Activated naive CD8-positive, alpha-beta T cell treated with anti-CD3 and anti-CD28 coated beads, Interleukin-2, amount 50 U/mL, for 24 hours (primary cell): Measurements from ENCODE around the gene NUTF2.

Experiments used
- ATAC-seq: fragments of 150-1000 bp; cut with Tn5 transposase; one replicate; pipeline ENCODE4 v1.10.0; 2021
- DNase-seq: peaks from one replicate; pipeline ENCODE4 v3.0.0; 2021
- H3K27ac Mint-ChIP-seq: one replicate; pipeline ENCODE4 v1.8.0; 2021; ENCODE audit warnings: mild to moderate bottlenecking, mixed read lengths
- H3K27me3 Mint-ChIP-seq: one replicate; pipeline ENCODE4 v1.8.0; 2021; ENCODE audit warnings: mixed read lengths
- H3K36me3 Mint-ChIP-seq: one replicate; pipeline ENCODE4 v1.8.0; 2021; ENCODE audit warnings: low read depth, mixed read lengths
- H3K4me1 Mint-ChIP-seq: one replicate; pipeline ENCODE4 v1.8.0; 2021; ENCODE audit warnings: mixed read lengths
- H3K4me3 Mint-ChIP-seq: one replicate; pipeline ENCODE4 v1.8.0; 2021; ENCODE audit warnings: mild to moderate bottlenecking, moderate library complexity, mixed read lengths
- H3K9me3 Mint-ChIP-seq: one replicate; pipeline ENCODE4 v1.8.0; 2021; ENCODE audit warnings: mixed read lengths

Gene NUTF2

DNA sequence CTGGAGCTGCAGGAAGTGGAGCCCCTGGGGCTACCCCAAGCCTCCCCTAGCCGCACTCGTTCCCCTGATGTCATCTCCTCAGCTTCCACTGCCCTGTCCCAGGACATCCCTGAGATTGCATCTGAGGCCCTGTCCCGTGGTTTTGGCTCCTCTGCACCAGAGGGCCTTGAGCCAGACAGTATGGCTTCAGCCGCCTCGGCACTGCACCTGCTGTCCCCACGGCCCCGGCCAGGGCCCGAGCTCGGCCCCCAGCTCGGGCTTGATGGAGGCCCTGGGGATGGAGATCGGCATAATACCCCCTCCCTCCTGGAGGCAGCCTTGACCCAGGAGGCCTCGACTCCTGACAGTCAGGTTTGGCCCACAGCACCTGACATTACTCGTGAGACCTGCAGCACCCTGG, 33.9 kb downstream of the NUTF2 start:
- Mint-ChIP-seq H3K27ac (no peak overlapping the region), H3K4me1 (peaks cover under 1% of the 10 kb centered on the region), H3K9me3 (no peaks in the 10 kb centered on the region), H3K4me3 (no peak overlapping the region), H3K36me3 (peaks cover 18% of the 10 kb centered on the region), H3K27me3 (no peaks in the 10 kb centered on the region)
- DNase-seq (no peak), ATAC-seq (no peak)

DNA sequence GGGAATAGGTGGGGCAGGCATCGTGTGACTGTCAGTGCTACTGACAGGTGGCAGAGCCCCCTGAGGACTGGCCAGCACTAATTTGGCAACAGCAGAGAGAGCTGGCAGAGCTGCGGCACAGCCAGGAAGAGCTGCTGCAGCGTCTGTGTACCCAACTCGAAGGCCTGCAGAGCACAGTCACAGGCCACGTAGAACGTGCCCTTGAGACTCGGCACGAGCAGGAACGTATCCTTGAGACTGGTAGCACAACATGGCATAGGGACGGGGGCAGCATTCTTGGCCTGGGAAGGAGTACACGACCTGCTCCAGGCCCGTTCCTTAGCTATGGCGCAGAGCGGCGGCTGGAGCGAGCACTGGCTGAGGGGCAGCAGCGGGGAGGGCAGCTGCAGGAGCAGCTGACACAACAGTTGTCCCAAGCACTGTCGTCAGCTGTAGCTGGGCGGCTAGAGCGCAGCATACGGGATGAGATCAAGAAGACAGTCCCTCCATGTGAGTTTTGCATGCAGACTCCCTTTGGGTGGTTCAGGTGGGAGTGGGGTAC, 35.0 kb downstream of the NUTF2 start:
- H3K27ac Mint-ChIP-seq: no peak overlapping the region

DNA sequence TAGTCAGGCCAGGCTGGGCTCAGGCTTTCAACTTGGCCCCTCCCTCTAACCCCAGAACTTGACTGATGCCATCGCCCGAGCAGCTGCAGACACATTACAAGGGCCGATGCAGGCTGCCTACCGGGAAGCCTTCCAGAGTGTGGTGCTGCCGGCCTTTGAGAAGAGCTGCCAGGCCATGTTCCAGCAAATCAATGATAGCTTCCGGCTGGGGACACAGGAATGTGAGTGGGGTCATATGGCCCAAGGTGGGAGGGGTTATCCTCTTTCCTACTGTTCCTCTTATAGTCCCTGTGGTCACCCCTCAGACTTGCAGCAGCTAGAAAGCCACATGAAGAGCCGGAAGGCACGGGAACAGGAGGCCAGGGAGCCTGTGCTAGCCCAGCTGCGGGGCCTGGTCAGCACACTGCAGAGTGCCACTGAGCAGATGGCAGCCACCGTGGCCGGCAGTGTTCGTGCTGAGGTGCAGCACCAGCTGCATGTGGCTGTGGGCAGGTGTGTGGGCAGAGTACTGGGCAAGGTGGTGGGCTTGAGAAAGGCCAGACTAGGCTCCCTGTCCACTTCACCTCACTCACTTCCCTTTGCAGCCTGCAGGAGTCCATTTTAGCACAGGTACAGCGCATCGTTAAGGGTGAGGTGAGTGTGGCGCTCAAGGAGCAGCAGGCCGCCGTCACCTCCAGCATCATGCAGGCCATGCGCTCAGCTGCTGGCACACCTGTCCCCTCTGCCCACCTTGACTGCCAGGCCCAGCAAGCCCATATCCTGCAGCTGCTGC, 35.8 kb downstream of the NUTF2 start:
- H3K36me3 Mint-ChIP-seq: peaks cover 13% of the 10 kb centered on the region
- no peak overlapping the region for H3K27ac Mint-ChIP-seq
- ATAC-seq: no peak
- no peak for DNase-seq
- H3K4me3 Mint-ChIP-seq: no peak overlapping the region
- H3K9me3 Mint-ChIP-seq: no peaks in the 10 kb centered on the region
- no peaks in the 10 kb centered on the region for H3K4me1 Mint-ChIP-seq
- H3K27me3 Mint-ChIP-seq: no peaks in the 10 kb centered on the region

More for the DNA sequence above, 35.0 kb downstream of the NUTF2 start:
- DNase-seq (no peak), ATAC-seq (no peak)
- no peaks in the 10 kb centered on the region for H3K9me3 Mint-ChIP-seq
- peaks cover 18% of the 10 kb centered on the region for H3K36me3 Mint-ChIP-seq
- H3K4me3 Mint-ChIP-seq: no peak overlapping the region
- no peaks in the 10 kb centered on the region for H3K4me1 Mint-ChIP-seq
- no peaks in the 10 kb centered on the region for H3K27me3 Mint-ChIP-seq

DNA sequence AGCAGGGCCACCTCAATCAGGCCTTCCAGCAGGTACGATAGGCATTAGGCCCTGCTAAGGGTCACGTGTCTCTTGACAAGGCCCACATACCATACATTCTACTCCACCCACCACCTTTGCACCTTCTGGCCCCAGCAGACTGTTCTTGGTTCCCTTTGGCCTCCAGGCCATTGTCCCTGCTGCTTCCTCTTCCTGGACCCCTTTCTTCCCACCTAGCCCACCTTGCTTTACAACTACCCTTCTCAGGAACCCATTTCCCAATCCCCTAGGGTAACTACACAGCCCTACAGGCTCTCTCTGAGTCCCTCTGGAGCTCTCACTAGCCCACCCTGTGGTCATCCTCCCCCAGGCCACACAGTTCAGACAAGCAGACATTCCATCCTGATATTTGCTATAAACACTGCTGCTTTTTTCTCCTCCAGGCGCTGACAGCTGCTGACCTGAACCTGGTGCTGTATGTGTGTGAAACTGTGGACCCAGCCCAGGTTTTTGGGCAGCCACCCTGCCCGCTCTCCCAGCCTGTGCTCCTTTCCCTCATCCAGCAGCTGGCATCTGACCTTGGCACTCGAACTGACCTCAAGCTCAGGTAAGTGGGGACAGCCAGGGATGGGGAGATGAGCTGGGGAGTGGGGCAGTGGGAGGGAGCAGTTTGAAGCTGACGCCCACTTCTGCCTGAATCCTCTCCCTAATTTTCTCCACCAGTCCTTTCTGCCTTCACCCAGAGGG, 36.6 kb downstream of the NUTF2 start:
- no peak for DNase-seq
- H3K9me3 Mint-ChIP-seq: no peaks in the 10 kb centered on the region
- no peak for ATAC-seq
- H3K27me3 Mint-ChIP-seq: no peaks in the 10 kb centered on the region
- H3K4me3 Mint-ChIP-seq: no peak overlapping the region
- H3K36me3 Mint-ChIP-seq: peaks cover 7% of the 10 kb centered on the region
- H3K27ac Mint-ChIP-seq: no peak overlapping the region
- H3K4me1 Mint-ChIP-seq: no peaks in the 10 kb centered on the region

DNA sequence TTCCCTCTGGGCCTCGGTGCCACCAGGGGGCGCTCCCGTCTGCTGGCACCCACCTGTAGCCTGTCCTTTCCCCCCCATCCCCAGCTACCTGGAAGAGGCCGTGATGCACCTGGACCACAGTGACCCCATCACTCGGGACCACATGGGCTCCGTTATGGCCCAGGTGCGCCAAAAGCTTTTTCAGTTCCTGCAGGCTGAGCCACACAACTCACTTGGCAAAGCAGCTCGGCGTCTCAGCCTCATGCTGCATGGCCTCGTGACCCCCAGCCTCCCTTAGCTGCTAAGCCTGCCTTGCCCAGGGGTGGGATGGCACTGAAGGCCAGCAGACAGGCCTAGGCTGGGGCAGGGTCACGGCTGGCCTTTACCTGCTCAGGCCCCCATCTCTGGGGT, 37.1 kb downstream of the NUTF2 start:
- Mint-ChIP-seq H3K4me3 (no peak overlapping the region), H3K4me1 (no peaks in the 10 kb centered on the region), H3K27me3 (no peaks in the 10 kb centered on the region), H3K9me3 (no peaks in the 10 kb centered on the region), H3K27ac (no peak overlapping the region), H3K36me3 (peaks cover 6% of the 10 kb centered on the region)
- DNase-seq: peak; percentile 81
- peak; percentile 67 for ATAC-seq

DNA sequence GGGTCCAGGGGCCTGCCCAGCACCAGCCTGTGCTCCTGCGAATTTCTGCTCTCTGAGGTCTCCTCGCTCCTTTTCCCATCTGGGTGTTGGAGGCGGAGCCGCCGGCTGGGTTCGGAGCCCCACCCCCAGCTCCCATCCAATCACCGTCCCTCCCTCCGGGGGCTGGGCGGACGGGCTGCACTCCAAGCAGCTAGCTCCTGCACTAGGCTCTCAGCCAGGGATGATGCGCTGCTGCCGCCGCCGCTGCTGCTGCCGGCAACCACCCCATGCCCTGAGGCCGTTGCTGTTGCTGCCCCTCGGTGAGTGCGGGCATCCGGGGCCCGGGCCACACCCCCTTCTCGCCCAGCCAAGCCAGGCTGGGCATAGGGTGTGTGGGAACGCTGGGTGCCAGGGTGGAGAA, 38.0 kb downstream of the NUTF2 start, which contains the start of gene NRN1L:
NRN1L (plus strand) TSS at position 202 of the 400 bp plus-strand sequence; CDS start at position 221, 19 bp downstream.
- Mint-ChIP-seq H3K36me3 (peaks cover 5% of the 10 kb centered on the region), H3K9me3 (no peaks in the 10 kb centered on the region), H3K4me3 (no peak within 1 kb of the TSS), H3K4me1 (no peaks in the 10 kb centered on the region), H3K27ac (peak within 1 kb of the TSS; percentile 64), H3K27me3 (no peaks in the 10 kb centered on the region)
- ATAC-seq: no peak
- DNase-seq: no peak

DNA sequence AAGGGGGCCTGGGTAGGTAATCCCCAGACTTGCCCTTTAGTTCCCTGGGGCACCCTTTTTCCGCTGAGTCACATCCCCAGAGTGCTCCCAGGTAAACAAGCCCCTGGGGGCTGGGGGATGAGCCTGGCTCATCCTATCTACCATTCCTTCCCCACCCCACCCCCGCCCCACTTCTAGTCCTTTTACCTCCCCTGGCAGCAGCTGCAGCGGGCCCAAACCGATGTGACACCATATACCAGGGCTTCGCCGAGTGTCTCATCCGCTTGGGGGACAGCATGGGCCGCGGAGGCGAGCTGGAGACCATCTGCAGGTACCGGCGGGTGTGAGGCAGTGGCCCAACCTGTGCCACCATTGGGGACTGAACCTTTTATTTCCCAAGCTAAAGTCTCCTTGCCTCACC, 38.8 kb downstream of the NUTF2 start:
- H3K9me3 Mint-ChIP-seq: no peaks in the 10 kb centered on the region
- peak overlapping the region; percentile 64 for H3K27ac Mint-ChIP-seq
- H3K4me1 Mint-ChIP-seq: no peaks in the 10 kb centered on the region
- H3K4me3 Mint-ChIP-seq: no peak overlapping the region
- H3K36me3 Mint-ChIP-seq: peaks cover 5% of the 10 kb centered on the region
- no peak for DNase-seq
- no peaks in the 10 kb centered on the region for H3K27me3 Mint-ChIP-seq
- ATAC-seq: no peak

DNA sequence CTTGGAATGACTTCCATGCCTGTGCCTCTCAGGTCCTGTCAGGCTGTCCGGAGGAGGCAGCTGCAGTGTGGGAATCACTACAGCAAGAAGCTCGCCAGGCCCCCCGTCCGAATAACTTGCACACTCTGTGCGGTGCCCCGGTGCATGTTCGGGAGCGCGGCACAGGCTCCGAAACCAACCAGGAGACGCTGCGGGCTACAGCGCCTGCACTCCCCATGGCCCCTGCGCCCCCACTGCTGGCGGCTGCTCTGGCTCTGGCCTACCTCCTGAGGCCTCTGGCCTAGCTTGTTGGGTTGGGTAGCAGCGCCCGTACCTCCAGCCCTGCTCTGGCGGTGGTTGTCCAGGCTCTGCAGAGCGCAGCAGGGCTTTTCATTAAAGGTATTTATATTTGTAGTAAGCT, 39.2 kb downstream of the NUTF2 start:
- H3K27me3 Mint-ChIP-seq: no peaks in the 10 kb centered on the region
- peaks cover 5% of the 10 kb centered on the region for H3K36me3 Mint-ChIP-seq
- H3K4me1 Mint-ChIP-seq: no peaks in the 10 kb centered on the region
- H3K27ac Mint-ChIP-seq: peak overlapping the region; percentile 64
- no peak for DNase-seq
- no peaks in the 10 kb centered on the region for H3K9me3 Mint-ChIP-seq
- no peak overlapping the region for H3K4me3 Mint-ChIP-seq
- no peak for ATAC-seq

DNA sequence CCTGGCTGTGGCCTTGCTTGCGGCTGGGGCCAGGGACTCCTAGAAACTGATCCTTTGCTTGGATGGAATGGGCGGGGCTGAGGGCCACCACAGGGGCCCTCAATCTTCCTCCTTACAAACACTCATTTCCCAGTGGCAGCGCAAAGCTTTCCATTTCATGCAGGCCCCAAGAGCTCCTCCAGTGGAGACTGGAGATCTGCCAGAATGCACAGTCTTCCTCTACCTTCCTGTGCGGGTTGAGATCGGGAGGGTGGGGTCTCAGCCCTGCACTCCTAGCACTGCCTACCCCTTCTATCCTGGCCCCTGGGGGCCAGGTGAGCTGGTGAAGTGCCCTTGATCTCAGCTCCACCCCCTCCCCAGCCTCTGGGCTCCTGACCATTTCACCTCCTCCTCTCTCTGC, 39.7 kb downstream of the NUTF2 start:
- H3K36me3 Mint-ChIP-seq: peaks cover 5% of the 10 kb centered on the region
- no peak overlapping the region for H3K27ac Mint-ChIP-seq
- ATAC-seq (no peak), DNase-seq (no peak)
- H3K9me3 Mint-ChIP-seq: no peaks in the 10 kb centered on the region
- no peak overlapping the region for H3K4me3 Mint-ChIP-seq
- no peaks in the 10 kb centered on the region for H3K4me1 Mint-ChIP-seq
- H3K27me3 Mint-ChIP-seq: no peaks in the 10 kb centered on the region

DNA sequence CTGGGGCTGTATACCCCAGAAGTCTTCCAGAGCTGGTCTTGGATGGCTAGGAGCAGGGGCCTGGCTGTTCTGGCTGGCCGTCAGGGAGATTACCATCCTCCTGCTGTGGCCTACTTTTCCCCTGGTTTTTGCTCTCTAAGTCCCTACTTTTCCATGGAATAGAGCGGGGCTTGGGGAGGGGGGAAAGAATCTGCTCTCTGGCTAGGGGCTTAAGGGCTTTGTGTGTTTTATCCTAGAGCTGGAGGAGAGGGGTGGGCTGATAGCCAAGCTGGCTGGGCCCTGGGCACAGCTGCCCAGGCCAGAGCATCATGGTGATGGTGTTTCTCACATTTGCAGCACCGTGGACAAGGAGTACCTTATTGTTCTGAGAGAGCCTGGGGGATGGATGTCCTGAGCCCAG, 41.6 kb downstream of the NUTF2 start:
- no peak for ATAC-seq
- DNase-seq: no peak
- Mint-ChIP-seq H3K27me3 (no peaks in the 10 kb centered on the region), H3K27ac (no peak overlapping the region), H3K4me3 (no peak overlapping the region), H3K9me3 (no peaks in the 10 kb centered on the region), H3K36me3 (peaks cover 3% of the 10 kb centered on the region), H3K4me1 (peaks cover 8% of the 10 kb centered on the region)

DNA sequence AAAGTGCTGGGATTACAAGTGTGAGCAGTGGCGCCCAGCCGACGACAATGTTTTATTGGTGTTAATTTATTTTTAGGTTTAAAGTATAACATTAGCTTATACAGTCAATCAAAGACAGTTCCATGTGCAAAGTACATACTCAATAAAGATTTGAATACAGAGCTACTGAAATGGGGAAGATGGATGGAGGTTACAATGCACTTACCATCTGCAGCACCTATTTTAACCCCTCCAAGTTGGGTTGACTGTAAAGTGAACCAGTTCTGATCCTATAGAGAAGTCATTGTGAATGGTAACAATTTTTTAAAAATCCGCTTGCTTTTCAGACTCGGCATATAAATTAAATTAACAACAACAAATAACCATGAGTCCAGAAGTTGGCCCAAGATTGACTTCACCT, 45.6 kb downstream of the NUTF2 start:
- Mint-ChIP-seq H3K27ac (peak overlapping the region; percentile 63), H3K27me3 (no peaks in the 10 kb centered on the region), H3K36me3 (peaks cover 5% of the 10 kb centered on the region), H3K4me1 (peaks cover 36% of the 10 kb centered on the region), H3K9me3 (no peaks in the 10 kb centered on the region), H3K4me3 (peak overlapping the region; percentile 80)
- ATAC-seq: no peak
- no peak for DNase-seq

DNA sequence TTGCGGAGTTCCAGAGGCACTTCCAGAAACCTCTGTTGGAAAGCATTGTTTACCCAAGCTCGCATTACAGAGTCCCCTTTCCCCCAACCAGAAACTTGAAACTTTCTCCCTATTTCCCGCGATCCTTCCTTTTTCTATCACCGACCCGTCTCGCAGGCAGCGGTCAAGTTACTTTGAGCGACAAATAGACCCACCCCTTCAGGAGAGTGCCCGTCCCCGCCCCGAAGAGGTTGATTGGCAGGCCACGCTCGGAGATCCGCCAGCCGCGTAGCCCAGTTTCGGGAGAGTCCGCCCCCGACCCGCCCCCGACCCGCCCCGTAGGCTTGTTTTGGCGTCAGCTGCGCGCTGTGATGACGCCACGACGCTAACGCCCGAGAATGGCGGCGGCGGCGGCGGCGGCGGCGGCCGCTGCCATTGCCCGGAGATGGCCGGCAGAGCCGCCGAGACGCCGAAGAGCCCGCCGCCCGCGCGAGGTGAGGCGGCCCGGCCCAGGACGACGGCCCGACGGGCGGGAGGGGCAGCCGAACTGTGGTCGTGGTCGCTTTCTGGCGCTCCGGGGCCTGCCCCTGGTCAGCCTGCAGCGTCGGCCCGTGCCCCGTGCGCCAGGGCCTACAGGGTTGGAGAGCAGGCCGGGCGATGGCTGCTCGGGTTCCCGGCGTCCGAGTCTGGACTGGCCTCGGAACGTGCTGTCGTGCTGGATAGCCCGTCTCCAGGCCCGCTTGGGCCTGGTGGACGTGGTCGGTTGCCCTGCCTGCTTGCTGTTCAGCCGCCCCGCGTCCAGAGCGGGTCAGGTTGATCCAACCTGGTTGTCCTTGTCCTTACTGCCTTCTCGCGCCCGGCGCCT, 46.4 kb downstream of the NUTF2 start, which contains the start of gene PSKH1:
PSKH1 (plus strand) TSS at position 356 of the 844 bp plus-strand sequence. CDS start 15,496 bp downstream, outside the sequence.
- H3K9me3 Mint-ChIP-seq: no peaks in the 10 kb centered on the region
- H3K4me1 Mint-ChIP-seq: peaks cover 36% of the 10 kb centered on the region
- H3K36me3 Mint-ChIP-seq: peaks cover 5% of the 10 kb centered on the region
- H3K27ac Mint-ChIP-seq: peak within 1 kb of the TSS; percentile 92
- ATAC-seq: peak; percentile 99
- H3K27me3 Mint-ChIP-seq: no peaks in the 10 kb centered on the region
- H3K4me3 Mint-ChIP-seq: peak within 1 kb of the TSS; percentile 94
- peak; percentile 96 for DNase-seq

DNA sequence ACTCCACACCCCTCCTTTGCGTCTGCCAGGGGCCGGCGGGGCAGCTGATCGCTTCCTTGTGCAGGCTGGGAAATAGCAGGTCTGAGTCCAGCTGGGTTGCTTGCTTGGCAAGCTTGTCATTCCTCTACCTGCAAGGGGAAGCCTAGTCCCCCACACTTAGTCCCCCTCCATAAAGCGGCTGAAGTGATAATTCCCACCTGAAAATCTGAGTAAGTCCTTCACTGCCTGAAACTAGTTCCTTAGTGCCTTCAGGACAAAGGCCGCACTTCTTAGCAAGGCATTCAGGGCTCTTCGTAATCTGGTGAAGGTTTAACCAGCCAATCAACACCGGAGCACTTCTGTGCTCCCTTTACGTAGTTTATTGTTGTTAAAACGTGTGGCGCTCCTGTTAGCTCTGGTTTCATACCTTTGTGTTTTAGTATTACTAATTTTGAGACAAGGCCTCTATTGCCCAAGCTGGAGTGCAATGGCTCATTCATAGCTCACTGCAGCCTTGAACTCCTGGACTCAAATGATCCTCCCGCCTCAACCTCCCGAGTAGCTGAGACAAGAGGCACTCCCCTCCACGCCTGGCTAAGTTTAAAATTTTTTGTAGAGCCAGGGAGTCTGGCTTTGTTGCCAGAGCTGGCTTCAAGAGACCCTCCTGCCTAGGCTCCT, 47.1 kb downstream of the NUTF2 start:
- Mint-ChIP-seq H3K4me3 (peak overlapping the region; percentile 94), H3K9me3 (no peaks in the 10 kb centered on the region), H3K27ac (peak overlapping the region; percentile 92), H3K27me3 (no peaks in the 10 kb centered on the region), H3K36me3 (peaks cover 5% of the 10 kb centered on the region), H3K4me1 (peaks cover 36% of the 10 kb centered on the region)
- DNase-seq: no peak
- no peak for ATAC-seq

DNA sequence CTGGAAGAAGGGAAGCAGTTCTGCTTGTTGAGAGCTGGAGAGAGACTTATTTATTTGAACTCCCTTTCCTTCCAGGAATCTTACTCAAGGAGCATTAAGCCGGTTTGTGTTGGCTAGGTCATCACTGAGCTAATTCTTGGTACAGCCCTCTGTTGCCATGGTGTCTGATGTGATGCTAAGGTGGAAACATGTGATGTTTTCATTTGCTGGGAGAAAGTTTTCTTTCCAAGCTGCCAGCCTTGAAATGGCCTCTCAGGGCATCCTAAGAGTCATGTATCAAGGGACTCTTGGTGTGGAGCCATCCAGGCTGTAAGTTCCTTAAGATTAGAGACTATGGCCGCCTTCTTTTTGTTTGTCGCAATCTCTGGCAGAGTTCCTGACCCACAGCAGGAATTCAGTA, 50.5 kb downstream of the NUTF2 start:
- no peaks in the 10 kb centered on the region for H3K27me3 Mint-ChIP-seq
- no peaks in the 10 kb centered on the region for H3K9me3 Mint-ChIP-seq
- DNase-seq (no peak), ATAC-seq (no peak)
- no peak overlapping the region for H3K27ac Mint-ChIP-seq
- H3K4me1 Mint-ChIP-seq: peaks cover 36% of the 10 kb centered on the region
- H3K4me3 Mint-ChIP-seq: no peak overlapping the region
- H3K36me3 Mint-ChIP-seq: peaks cover 5% of the 10 kb centered on the region
